HG03442 (cell line): ENCODE measurements around the gene RAI1.

Source experiments
- ATAC-seq: cut with Tn5 transposase; IDR thresholded peaks from one replicate; pipeline ENCODE4 v1.9.1; 2021; ENCODE audit warnings: mild to moderate bottlenecking, moderate library complexity; ENCODE audit not compliant: unreplicated experiment

RAI1 gene

GRCh38 chr17:17714261-17714866 is 33.1 kb downstream of the RAI1 start:
- no peak for ATAC-seq

GRCh38 chr17:17714879-17715278 is 33.6 kb downstream of the RAI1 start:
- ATAC-seq = no peak

- no peak for ATAC-seq
These were observed 35.7 kb downstream of the RAI1 start for GRCh38 chr17:17716837-17717523.

- ATAC-seq = no peak
These were observed 37.0 kb downstream of the RAI1 start for GRCh38 chr17:17718251-17718650.

GRCh38 chr17:17719199-17719940 is 38.1 kb downstream of the RAI1 start:
- no peak for ATAC-seq

- ATAC-seq = no peak
These were observed 38.8 kb downstream of the RAI1 start for GRCh38 chr17:17719966-17720543.

- ATAC-seq = no peak
These were observed 39.9 kb downstream of the RAI1 start for GRCh38 chr17:17721140-17721668.

GRCh38 chr17:17722081-17722905 is 41.0 kb downstream of the RAI1 start:
- ATAC-seq = no peak

GRCh38 chr17:17722906-17723353 is 41.7 kb downstream of the RAI1 start:
- no peak for ATAC-seq

GRCh38 chr17:17723354-17724261 is 42.4 kb downstream of the RAI1 start:
- ATAC-seq = peak; percentile 5

- peak; percentile 53 for ATAC-seq
These were observed 43.2 kb downstream of the RAI1 start for GRCh38 chr17:17724307-17725010.

GRCh38 chr17:17725011-17725751 is 43.9 kb downstream of the RAI1 start:
- no peak for ATAC-seq

- no peak for ATAC-seq
These were observed 44.6 kb downstream of the RAI1 start for GRCh38 chr17:17725752-17726457.

- no peak for ATAC-seq
These were observed 45.3 kb downstream of the RAI1 start for GRCh38 chr17:17726458-17727060.

GRCh38 chr17:17727111-17727659 is 45.9 kb downstream of the RAI1 start:
- ATAC-seq = no peak

- no peak for ATAC-seq
These were observed 46.9 kb downstream of the RAI1 start for GRCh38 chr17:17728146-17728545.
